BJ (cell line): ENCODE measurements around the gene PIGK. TPM values are rescaled to one million over a fixed set of nuclear protein-coding genes. Genes with fewer than 3 reads are reported as not detected.

Experiments used
- CTCF ChIA-PET: fragments of 350-600 bp; formaldehyde crosslinking; extraction: SDS; loops from one replicate; lab custom pipeline; 2021; ENCODE audit warnings: antibody characterized with exemption, inconsistent platforms; lab: Yijun Ruan, JAX
- POLR2A ChIA-PET: fragments of 300-600 bp; sonication (Branson Sonifier 250); formaldehyde crosslinking; extraction: SDS; loops from one replicate; lab custom pipeline; 2021; ENCODE audit warnings: antibody characterized with exemption; lab: Charles Lee
- DNase-seq: peaks from one replicate; pipeline ENCODE4 v3.0.0-alpha.2; 2011; ENCODE audit warnings: low read depth
- H3K27me3 ChIP-seq: 2 replicates; pipeline ENCODE4 v1.6.0; 2011; ENCODE audit warnings: low read length; ENCODE audit not compliant: control insufficient read depth, insufficient read depth
- H3K36me3 ChIP-seq: 2 replicates; pipeline ENCODE4 v1.5.1; 2011; ENCODE audit warnings: low read length; ENCODE audit not compliant: control insufficient read depth, insufficient read depth
- H3K4me3 ChIP-seq: 2 replicates; pipeline ENCODE4 v1.5.1; 2011; ENCODE audit warnings: low read depth, mild to moderate bottlenecking, control low read depth, low read length
- CTCF ChIP-seq: IDR thresholded peaks from 2 replicates; pipeline ENCODE4 v1.5.1; 2011; ENCODE audit warnings: low read depth, mild to moderate bottlenecking, control low read depth, inconsistent platforms, low read length, moderate library complexity; ENCODE audit not compliant: insufficient read depth
- polyA plus RNA-seq: library from polyadenylated mRNA; depleted of rRNA; stranded (reverse); fragments of >200 nt; gene quantifications from 2 replicates; pipeline ENCODE4 v1.2.3, GENCODE V29; 2011

The PIGK gene
- polyA plus RNA-seq, 1 experiment, result 12.7 TPM

DNA sequence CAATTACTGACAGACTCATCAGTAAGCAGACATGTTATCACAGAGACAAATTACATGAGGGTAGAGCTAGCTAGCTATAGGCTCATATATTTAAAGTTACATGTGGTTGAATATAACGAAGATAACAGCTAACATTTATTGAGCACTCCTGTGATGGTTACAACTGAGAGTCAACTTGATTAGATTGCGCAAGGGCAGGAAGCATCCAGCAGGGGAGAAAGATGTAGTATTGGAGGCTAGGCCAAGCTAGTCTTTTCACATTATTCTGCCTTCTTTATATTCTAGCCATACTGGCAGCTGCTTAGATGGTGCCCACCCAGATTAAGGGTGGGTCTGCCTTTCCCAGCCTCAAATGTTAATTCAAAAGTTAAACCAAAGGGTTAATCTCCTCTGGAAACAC, 37.1 kb downstream of the PIGK start:
- no peaks in the 10 kb centered on the region for H3K36me3 ChIP-seq
- ChIA-PET CTCF (no interaction called here), POLR2A (no interaction called here)
- H3K27me3 ChIP-seq, result no peaks in the 10 kb centered on the region
- no peak overlapping the region for H3K4me3 ChIP-seq
- no peak for DNase-seq
- no peak for TF ChIP-seq CTCF

DNA sequence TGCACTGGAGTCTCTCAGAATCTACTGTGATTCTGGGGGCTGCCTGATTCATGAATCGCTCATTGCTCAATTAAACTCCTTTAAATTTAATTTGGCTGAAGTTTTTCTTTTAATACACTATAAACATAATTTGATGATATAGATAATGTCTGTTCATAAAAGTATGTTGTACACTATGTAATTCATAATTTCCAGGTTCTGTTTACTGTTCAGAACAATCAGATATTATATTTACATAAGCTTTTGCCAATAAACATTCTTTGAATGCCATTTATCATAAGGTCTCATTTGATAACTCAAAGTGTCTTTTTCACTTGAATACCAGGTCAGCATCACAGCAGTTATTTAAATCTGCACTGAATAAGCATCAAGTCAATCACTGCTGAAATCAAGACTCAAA, 39.6 kb downstream of the PIGK start:
- no peak for DNase-seq
- H3K36me3 ChIP-seq, result no peaks in the 10 kb centered on the region
- ChIA-PET CTCF (no interaction called here), POLR2A (no interaction called here)
- TF ChIP-seq CTCF, result no peak
- no peak overlapping the region for H3K4me3 ChIP-seq
- no peaks in the 10 kb centered on the region for H3K27me3 ChIP-seq

GRCh38 chr1:77175230-77175844, 43.9 kb downstream of the PIGK start:
- Histone ChIP-seq H3K36me3 (no peaks in the 10 kb centered on the region), H3K27me3 (no peaks in the 10 kb centered on the region), H3K4me3 (no peak overlapping the region)
- TF ChIP-seq CTCF, result no peak
- no peak for DNase-seq
- ChIA-PET CTCF (interaction anchor here (1.0 kb wide), 1 partner anchor 15 kb away, joined by 3 read pairs; no protein-coding TSS in a partner anchor), POLR2A (no interaction called here)

DNA sequence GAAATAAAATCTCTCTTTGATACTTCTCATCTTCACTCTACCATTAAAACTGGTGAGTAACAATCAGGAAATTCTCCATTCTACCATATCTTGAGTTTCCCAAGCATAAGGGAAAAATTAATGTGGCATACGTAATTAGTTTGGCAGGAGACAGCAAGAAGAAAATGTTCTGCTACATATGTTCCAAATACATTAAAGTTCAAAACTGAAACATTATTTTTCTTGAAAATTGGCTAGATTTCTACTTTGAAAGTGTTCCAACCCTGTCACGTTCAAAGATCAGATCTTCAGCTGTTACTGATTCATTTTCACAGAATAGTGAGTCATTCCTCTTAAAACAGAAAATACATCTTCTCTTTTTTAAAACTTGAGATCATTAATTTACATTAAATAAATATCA, 48.5 kb downstream of the PIGK start:
- no peak overlapping the region for H3K4me3 ChIP-seq
- CTCF ChIA-PET, result no interaction called here
- H3K36me3 ChIP-seq, result no peaks in the 10 kb centered on the region
- TF ChIP-seq CTCF, result no peak
- DNase-seq, result peak; percentile 13
- H3K27me3 ChIP-seq, result no peaks in the 10 kb centered on the region
- POLR2A ChIA-PET, result interaction anchor here (0.7 kb wide), 1 partner anchor 341 kb away, joined by 3 read pairs; no protein-coding TSS in a partner anchor

GRCh38 chr1:77168358-77168757, 50.9 kb downstream of the PIGK start:
- ChIA-PET POLR2A (no interaction called here), CTCF (interaction anchor here (0.8 kb wide), 1 partner anchor 487 kb away, joined by 3 read pairs; no protein-coding TSS in a partner anchor)
- no peak for TF ChIP-seq CTCF
- Histone ChIP-seq H3K27me3 (no peaks in the 10 kb centered on the region), H3K36me3 (no peaks in the 10 kb centered on the region), H3K4me3 (no peak overlapping the region)
- no peak for DNase-seq
